K562 (cell line): ENCODE measurements around the gene KRTAP4-16. TPM values are rescaled to one million over a fixed set of nuclear protein-coding genes. Genes with fewer than 3 reads are reported as not detected.

Source experiments
- ARHGAP35 ChIP-seq: fragments of 450-650 bp; IDR thresholded peaks from 2 replicates; pipeline ENCODE4 v1.6.1; 2018; ENCODE audit not compliant: partially characterized antibody
- CTBP1 ChIP-seq: fragments of 450-650 bp; IDR thresholded peaks from 2 replicates; pipeline ENCODE4 v1.6.1; 2016; ENCODE audit warnings: borderline replicate concordance
- ETV1 ChIP-seq: fragments of 450-650 bp; conservative IDR thresholded peaks from 2 replicates; pipeline ENCODE4 v1.6.1; 2016; ENCODE audit warnings: missing genetic modification characterization, control low read depth, low read depth, missing compliant biosample characterization
- FOXA1 ChIP-seq: fragments of 450-650 bp; IDR thresholded peaks from 2 replicates; pipeline ENCODE4 v1.6.1; 2016; ENCODE audit warnings: mild to moderate bottlenecking, borderline replicate concordance
- FOXJ2 ChIP-seq: fragments of 200-800 bp; sonication (Bioruptor generic); IDR thresholded peaks from 2 replicates; pipeline ENCODE4 v1.6.1; 2016; ENCODE audit warnings: missing genetic modification characterization, missing compliant biosample characterization
- FOXO4 ChIP-seq: fragments of 450-650 bp; formaldehyde crosslinking; IDR thresholded peaks from 2 replicates; pipeline ENCODE4 v1.4.0; 2020; ENCODE audit warnings: mild to moderate bottlenecking, moderate library complexity
- GTF2F1 ChIP-seq: IDR thresholded peaks from 2 replicates; pipeline ENCODE4 v1.6.1; 2011; ENCODE audit warnings: low read depth, low read length, improper control_type of control experiment
- HLTF ChIP-seq: fragments of 450-650 bp; IDR thresholded peaks from 2 replicates; pipeline ENCODE4 v1.6.1; 2016
- HNRNPK ChIP-seq: fragments of 200-400 bp; formaldehyde crosslinking; IDR thresholded peaks from one replicate; pipeline ENCODE4 v1.6.1; 2018; ENCODE audit warnings: mild to moderate bottlenecking, low read depth, low read length; ENCODE audit not compliant: poor library complexity, severe bottlenecking
- MAFK ChIP-seq: IDR thresholded peaks from 2 replicates; pipeline ENCODE4 v1.6.1; 2011; ENCODE audit warnings: low read length, improper control_type of control experiment
- NBN ChIP-seq: fragments of 450-650 bp; IDR thresholded peaks from 2 replicates; pipeline ENCODE4 v1.6.1; 2016; ENCODE audit warnings: low read depth, mild to moderate bottlenecking
- NEUROD1 ChIP-seq: fragments of 150-350 bp; IDR thresholded peaks from 2 replicates; pipeline ENCODE4 v1.6.1; 2014; ENCODE audit warnings: borderline replicate concordance, low read length, low read depth; ENCODE audit not compliant: partially characterized antibody
- NFE2 ChIP-seq: IDR thresholded peaks from 2 replicates; pipeline ENCODE4 v1.6.1; 2014; ENCODE audit warnings: antibody characterized with exemption, low read depth
- NRF1 ChIP-seq, 2 experiments: fragments of 450-650 bp; IDR thresholded peaks in 1 of 2; conservative IDR thresholded peaks in 1 of 2; 2 replicates each; pipeline ENCODE4 v1.6.1; 2014; ENCODE audit warnings: mild to moderate bottlenecking in 2 of 2
- PHF21A ChIP-seq: fragments of 450-650 bp; IDR thresholded peaks from 2 replicates; pipeline ENCODE4 v1.6.1; 2017; ENCODE audit warnings: low read depth, borderline replicate concordance
- PHF8 ChIP-seq: fragments of 200-600 bp; sonication (generic); IDR thresholded peaks from 2 replicates; pipeline ENCODE4 v1.6.1; 2012; ENCODE audit warnings: mixed run types, mild to moderate bottlenecking, inconsistent platforms, low read length, moderate library complexity, borderline replicate concordance
- RNF2 ChIP-seq: sonication (generic); IDR thresholded peaks from 2 replicates; pipeline ENCODE4 v1.6.1; 2016
- SETDB1 ChIP-seq: IDR thresholded peaks from one replicate; pipeline ENCODE4 v1.6.1; 2012; ENCODE audit warnings: low read length, control low read depth, inconsistent platforms
- SMARCA4 ChIP-seq: fragments of 450-650 bp; IDR thresholded peaks from 2 replicates; pipeline ENCODE4 v1.6.1; 2016
- TSHZ1 ChIP-seq: fragments of 250-450 bp; sonication (Bioruptor Pico); IDR thresholded peaks from 2 replicates; pipeline ENCODE4 v1.4.0; 2020; ENCODE audit warnings: mild to moderate bottlenecking, moderate library complexity
- ZBTB33 ChIP-seq: sonication (generic); formaldehyde crosslinking; IDR thresholded peaks from 2 replicates; pipeline ENCODE4 v1.8.1; 2023; ENCODE audit warnings: mild to moderate bottlenecking, missing genetic modification reagents
- ZKSCAN8 ChIP-seq: fragments of 200-800 bp; sonication (Bioruptor generic); IDR thresholded peaks from 2 replicates; pipeline ENCODE4 v1.6.1; 2016; ENCODE audit warnings: missing genetic modification characterization, missing compliant biosample characterization
- ZNF316 ChIP-seq: fragments of 450-650 bp; IDR thresholded peaks from 2 replicates; pipeline ENCODE4 v1.6.1; 2016
- polyA plus RNA-seq, 8 experiments: library from polyadenylated mRNA; depleted of rRNA in 4 of 8; stranded (reverse) in 5 of 8; unstranded in 3 of 8; fragments of >200 nt; fragmentation: Nextera tagmentation in 2 of 8; fragmentation: Illumina TruSeq in 1 of 8; extraction: Ambion mirVana in 2 of 8; extraction: Trizol in 1 of 8; gene quantifications; 2 replicates each; pipeline versions ENCODE4 v1.2.1 to v1.2.3, GENCODE V29; 2011 to 2014; ENCODE audit warnings: inconsistent platforms in 1 of 8, missing spikeins in 1 of 8
- total RNA-seq, 7 experiments: library from RNA; depleted of rRNA in 6 of 7; stranded (reverse); fragments of >200 nt in 6 of 7; fragmentation: Illumina TruSeq in 2 of 7; extraction: Trizol in 2 of 7; gene quantifications; 2 replicates each; pipeline versions ENCODE4 v1.2.1 to v1.2.3, GENCODE V29; 2011 to 2021; ENCODE audit warnings: low replicate concordance in 1 of 7

KRTAP4-16 gene
- total and polyA plus RNA-seq, 9 of the 15 experiments (the other 6 are each of a cell fraction or from before 2014, with no cell fraction given), result not detected

- TF ChIP-seq NRF1 (conservative IDR thresholded peaks at IDR 0.05 in 1 of 2, IDR thresholded peaks at IDR 0.05 in 1 of 2) (peak; percentile 51 to 62), SMARCA4 (peak; percentile 79; the same call in 1 of the 2 replicates), NFE2 (peak; percentile 77), ZNF316 (peak; percentile 36; the same call in 1 of the 2 replicates), CTBP1 (peak; percentile 89), TSHZ1 (CRISPR knock-in tag) (no peak), HLTF (no peak), NBN (no peak), RNF2 (peak; percentile 66; the same call in 1 of the 2 replicates), ZBTB33 (CRISPR knock-in tag) (no peak), PHF21A (no peak), ARHGAP35 (no peak), GTF2F1 (no peak), FOXJ2 (tag) (no peak), FOXO4 (no peak), SETDB1 (no peak), HNRNPK (no peak), PHF8 (no peak), ETV1 (0 out of 2 replicates have a peak, but pooled peaks have one; percentile 12), NEUROD1 (peak; percentile 45), FOXA1 (no peak), MAFK (peak; percentile 25; the same call in 1 of the 2 replicates), ZKSCAN8 (CRISPR knock-in tag) (peak; percentile 49; the same call in 1 of the 2 replicates)
Measured at GRCh38 chr17:41065829-41066624, 36.0 kb downstream of the KRTAP4-16 start, which contains the start of gene KRTAP2-4 (continued).
